Measurements from ENCODE around the gene ANKRD55. TPM values are rescaled to one million over a fixed set of nuclear protein-coding genes. Genes with fewer than 3 reads are reported as not detected.

The ANKRD55 gene
- total RNA-seq, 1 donor from 2014 or later: not detected

GRCh38 chr5:56076486-56076885 is 156.6 kb downstream of the ANKRD55 start:
- no peak for DNase-seq (ENCODE audit: extremely low spot score, unreplicated experiment)
- no peaks in the 10 kb centered on the region for H3K36me3 Mint-ChIP-seq
- H3K4me1 Mint-ChIP-seq (ENCODE audit: unreplicated experiment): peaks cover 7% of the 10 kb centered on the region
- H3K27me3 Mint-ChIP-seq: no peaks in the 10 kb centered on the region
- H3K9me3 Mint-ChIP-seq: peaks cover 5% of the 10 kb centered on the region
- no peak for TF ChIP-seq CTCF (conservative IDR thresholded peaks at IDR 0.05)
- no peak overlapping the region for H3K27ac Mint-ChIP-seq
- no peak overlapping the region for H3K4me3 Mint-ChIP-seq

- H3K27ac Mint-ChIP-seq: no peak overlapping the region
- H3K4me3 Mint-ChIP-seq: no peak overlapping the region
- DNase-seq (ENCODE audit: extremely low spot score, unreplicated experiment): no peak
- H3K36me3 Mint-ChIP-seq: no peaks in the 10 kb centered on the region
- H3K4me1 Mint-ChIP-seq (ENCODE audit: unreplicated experiment): peaks cover 18% of the 10 kb centered on the region
- no peaks in the 10 kb centered on the region for H3K27me3 Mint-ChIP-seq
- H3K9me3 Mint-ChIP-seq: peaks cover 5% of the 10 kb centered on the region
- TF ChIP-seq CTCF (conservative IDR thresholded peaks at IDR 0.05): no peak
Measured at GRCh38 chr5:56075361-56075760, 157.8 kb downstream of the ANKRD55 start.

GRCh38 chr5:56072863-56073766 is 160.0 kb downstream of the ANKRD55 start:
- Mint-ChIP-seq H3K9me3 (peaks cover 5% of the 10 kb centered on the region), H3K27me3 (no peaks in the 10 kb centered on the region), H3K4me3 (no peak overlapping the region), H3K27ac (no peak overlapping the region), H3K4me1 (ENCODE audit: unreplicated experiment) (peaks cover 19% of the 10 kb centered on the region), H3K36me3 (no peaks in the 10 kb centered on the region)
- no peak for TF ChIP-seq CTCF (conservative IDR thresholded peaks at IDR 0.05)
- DNase-seq (ENCODE audit: extremely low spot score, unreplicated experiment): no peak

GRCh38 chr5:56071470-56071869 is 161.7 kb downstream of the ANKRD55 start:
- no peak overlapping the region for H3K27ac Mint-ChIP-seq

GRCh38 chr5:56070851-56071465 is 162.2 kb downstream of the ANKRD55 start:
- DNase-seq (ENCODE audit: extremely low spot score, unreplicated experiment): no peak
- Mint-ChIP-seq H3K9me3 (peaks cover 5% of the 10 kb centered on the region), H3K4me3 (no peak overlapping the region), H3K27me3 (no peaks in the 10 kb centered on the region), H3K36me3 (no peaks in the 10 kb centered on the region), H3K27ac (no peak overlapping the region), H3K4me1 (ENCODE audit: unreplicated experiment) (peaks cover 19% of the 10 kb centered on the region)
- no peak for TF ChIP-seq CTCF (conservative IDR thresholded peaks at IDR 0.05)

More at GRCh38 chr5:56071470-56071869, 161.7 kb downstream of the ANKRD55 start:
- no peak for TF ChIP-seq CTCF (conservative IDR thresholded peaks at IDR 0.05)
- Mint-ChIP-seq H3K4me1 (ENCODE audit: unreplicated experiment) (peaks cover 19% of the 10 kb centered on the region), H3K9me3 (peaks cover 5% of the 10 kb centered on the region), H3K27me3 (no peaks in the 10 kb centered on the region), H3K4me3 (no peak overlapping the region), H3K36me3 (no peaks in the 10 kb centered on the region)
- DNase-seq (ENCODE audit: extremely low spot score, unreplicated experiment): no peak

All from type B pancreatic cell (in vitro differentiated cells).